IMR-90 (cell line): ENCODE data around the gene GCC2. TPM values are rescaled to one million over a fixed set of nuclear protein-coding genes. Genes with fewer than 3 reads are reported as not detected.

Experiments used
- ATAC-seq: fragments of 200-7000 bp; cut with Tn5 transposase; 2 replicates; pipeline ENCODE4 v1.9.1; 2020; ENCODE audit warnings: low read depth, mild to moderate bottlenecking, moderate library complexity
- BruUV-seq: library from RNA; stranded (reverse); fragments of 400-500 nt; replicated peaks from 2 replicates; lab custom pipeline; 2021; lab: Mats Ljungman, UMichigan
- CTCF ChIA-PET: fragments of 300-600 bp; formaldehyde crosslinking; extraction: SDS; loops from one replicate; lab custom pipeline; 2021; ENCODE audit warnings: antibody characterized with exemption; lab: Yijun Ruan, JAX
- POLR2A ChIA-PET: fragments of 300-600 bp; sonication (Branson Sonifier 250); formaldehyde crosslinking; loops from one replicate; lab custom pipeline; 2022; ENCODE audit warnings: antibody characterized with exemption; ENCODE audit not compliant: unreplicated experiment; lab: Charles Lee
- DNase-seq: peaks from one replicate; pipeline ENCODE4 v3.0.0; 2013
- H2AFZ ChIP-seq: replicated peaks from 2 replicates; pipeline ENCODE3; 2013; ENCODE audit warnings: low read length, mild to moderate bottlenecking; ENCODE audit not compliant: poor library complexity
- H2AK5ac ChIP-seq: 2 replicates; pipeline ENCODE4 v1.6.1; 2013; ENCODE audit warnings: low read depth, low read length, inconsistent platforms
- H2AK9ac ChIP-seq: replicated peaks from 2 replicates; pipeline ENCODE3; 2013; ENCODE audit warnings: mild to moderate bottlenecking, low read depth, low read length, moderate library complexity; ENCODE audit not compliant: poor library complexity
- H2BK120ac ChIP-seq: 2 replicates; pipeline ENCODE4 v1.6.1; 2013; ENCODE audit warnings: low read depth, low read length, inconsistent platforms
- H2BK15ac ChIP-seq: 3 replicates; pipeline ENCODE4 v1.6.1; 2013; ENCODE audit warnings: low read depth, low read length, inconsistent platforms
- H2BK20ac ChIP-seq: 2 replicates; pipeline ENCODE4 v1.6.1; 2013; ENCODE audit warnings: low read depth, mild to moderate bottlenecking, inconsistent platforms, low read length, moderate library complexity
- H2BK5ac ChIP-seq: 2 replicates; pipeline ENCODE4 v1.6.1; 2013; ENCODE audit warnings: mild to moderate bottlenecking, low read depth, low read length, inconsistent platforms; ENCODE audit not compliant: poor library complexity, severe bottlenecking
- H3K14ac ChIP-seq: replicated peaks from 2 replicates; pipeline ENCODE4 v1.6.1; 2013; ENCODE audit warnings: low read depth, low read length, inconsistent platforms
- H3K18ac ChIP-seq: 2 replicates; pipeline ENCODE4 v1.6.1; 2013; ENCODE audit warnings: low read depth, low read length, control low read depth
- H3K23ac ChIP-seq: 2 replicates; pipeline ENCODE4 v1.6.1; 2013; ENCODE audit warnings: low read depth, low read length, inconsistent platforms
- H3K27ac ChIP-seq: 2 replicates; pipeline ENCODE4 v1.5.1; 2013; ENCODE audit warnings: mild to moderate bottlenecking, control low read depth, low read length; ENCODE audit not compliant: insufficient read depth
- H3K27me3 ChIP-seq: 2 replicates; pipeline ENCODE4 v1.6.1; 2013; ENCODE audit warnings: low read length; ENCODE audit not compliant: control insufficient read depth, insufficient read depth
- H3K36me3 ChIP-seq: 2 replicates; pipeline ENCODE4 v1.6.1; 2013; ENCODE audit warnings: low read length, mixed read lengths; ENCODE audit not compliant: control insufficient read depth, insufficient read depth
- H3K4ac ChIP-seq: 2 replicates; pipeline ENCODE4 v1.6.1; 2013; ENCODE audit warnings: low read depth, low read length, inconsistent platforms
- H3K4me1 ChIP-seq: 2 replicates; pipeline ENCODE4 v1.6.1; 2013; ENCODE audit warnings: low read length, mixed read lengths; ENCODE audit not compliant: control insufficient read depth, insufficient read depth
- H3K4me2 ChIP-seq: 2 replicates; pipeline ENCODE4 v1.6.1; 2013; ENCODE audit warnings: low read depth, mild to moderate bottlenecking, control low read depth, low read length, moderate library complexity
- H3K4me3 ChIP-seq: 2 replicates; pipeline ENCODE4 v1.5.1; 2013; ENCODE audit warnings: low read depth, mild to moderate bottlenecking, control low read depth, low read length, moderate library complexity; ENCODE audit not compliant: insufficient read depth
- H3K56ac ChIP-seq: 2 replicates; pipeline ENCODE4 v1.6.1; 2013; ENCODE audit warnings: low read length, inconsistent platforms; ENCODE audit not compliant: insufficient read depth; ENCODE audit errors: extremely low read depth
- H3K79me1 ChIP-seq, 2 experiments: 2 replicates each; pipeline ENCODE4 v1.6.1; 2013; ENCODE audit warnings: low read length in 2 of 2, inconsistent platforms in 1 of 2, low read depth in 1 of 2
- H3K9ac ChIP-seq: 2 replicates; pipeline ENCODE4 v1.6.1; 2013; ENCODE audit warnings: low read depth, low read length, control low read depth
- H3K9me1 ChIP-seq: 2 replicates; pipeline ENCODE4 v1.6.1; 2013; ENCODE audit warnings: low read length, inconsistent platforms; ENCODE audit not compliant: insufficient read depth
- H3K9me3 ChIP-seq: 2 replicates; pipeline ENCODE4 v1.6.1; 2013; ENCODE audit warnings: low read length; ENCODE audit not compliant: control insufficient read depth, insufficient read depth
- H4K20me1 ChIP-seq: 2 replicates; pipeline ENCODE4 v1.6.1; 2013; ENCODE audit warnings: low read length, inconsistent platforms; ENCODE audit not compliant: insufficient read depth
- H4K5ac ChIP-seq: 2 replicates; pipeline ENCODE4 v1.6.1; 2013; ENCODE audit warnings: mild to moderate bottlenecking, low read depth, low read length, control low read depth
- H4K8ac ChIP-seq, 2 experiments: 2 replicates each; pipeline ENCODE4 v1.6.1; 2013; ENCODE audit warnings: low read depth in 2 of 2, low read length in 2 of 2, control low read depth in 1 of 2, inconsistent platforms in 1 of 2
- H4K91ac ChIP-seq: 2 replicates; pipeline ENCODE4 v1.6.1; 2013; ENCODE audit warnings: low read depth, low read length, inconsistent platforms; ENCODE audit not compliant: insufficient read depth
- BHLHE40 ChIP-seq: fragments of 150-350 bp; IDR thresholded peaks from 2 replicates; pipeline ENCODE4 v1.6.1; 2016; ENCODE audit warnings: mild to moderate bottlenecking, low read depth, low read length
- CEBPB ChIP-seq: IDR thresholded peaks from 2 replicates; pipeline ENCODE4 v1.6.1; 2012; ENCODE audit warnings: low read depth, low read length, improper control_type of control experiment
- CHD1 ChIP-seq: IDR thresholded peaks from 2 replicates; pipeline ENCODE4 v1.6.1; 2012; ENCODE audit warnings: low read depth, low read length, improper control_type of control experiment
- FOS ChIP-seq: fragments of 150-350 bp; IDR thresholded peaks from 2 replicates; pipeline ENCODE4 v1.6.1; 2016; ENCODE audit warnings: low read depth, low read length
- MAFK ChIP-seq: IDR thresholded peaks from 2 replicates; pipeline ENCODE4 v1.6.1; 2012; ENCODE audit warnings: low read depth, low read length, improper control_type of control experiment
- MAZ ChIP-seq: IDR thresholded peaks from 2 replicates; pipeline ENCODE4 v1.6.1; 2012; ENCODE audit warnings: low read depth, mild to moderate bottlenecking, low read length, improper control_type of control experiment, moderate library complexity, borderline replicate concordance
- MXI1 ChIP-seq: IDR thresholded peaks from 2 replicates; pipeline ENCODE4 v1.6.1; 2012; ENCODE audit warnings: low read depth, mild to moderate bottlenecking, low read length, moderate library complexity, borderline replicate concordance
- NFE2L2 ChIP-seq: fragments of 150-350 bp; IDR thresholded peaks from 2 replicates; pipeline ENCODE4 v1.6.1; 2016; ENCODE audit warnings: low read depth, mild to moderate bottlenecking, low read length
- POLR2A ChIP-seq: IDR thresholded peaks from 2 replicates; pipeline ENCODE4 v1.6.1; 2012; ENCODE audit warnings: mild to moderate bottlenecking, low read depth, low read length
- RAD21 ChIP-seq: IDR thresholded peaks from 2 replicates; pipeline ENCODE4 v1.6.1; 2012; ENCODE audit warnings: low read length, improper control_type of control experiment
- RCOR1 ChIP-seq: IDR thresholded peaks from 2 replicates; pipeline ENCODE4 v1.6.1; 2012; ENCODE audit warnings: mild to moderate bottlenecking, low read length, improper control_type of control experiment; ENCODE audit not compliant: insufficient replicate concordance
- RFX5 ChIP-seq: IDR thresholded peaks from 2 replicates; pipeline ENCODE4 v1.8.0; 2012; ENCODE audit warnings: low read depth, mild to moderate bottlenecking, low read length, moderate library complexity
- SMC3 ChIP-seq: fragments of 150-350 bp; IDR thresholded peaks from 2 replicates; pipeline ENCODE4 v1.6.1; 2016; ENCODE audit warnings: low read depth, mild to moderate bottlenecking, antibody characterized with exemption, low read length, moderate library complexity
- WGBS, 2 experiments: methylation state at CpG; one replicate each; pipeline versions ENCODE4 v1.1.5 to v1.1.7; 2013; ENCODE audit warnings: missing lambda C conversion rate in 2 of 2; ENCODE audit not compliant: insufficient read length in 1 of 2; ENCODE audit errors: extremely low coverage in 2 of 2; 5-methylcytosine and 5-hydroxymethylcytosine counted together
- dilution Hi-C: fragments of 300-500 bp; cut with HindIII; formaldehyde crosslinking; loops from one replicate; pipeline ENCODE4 v1.14.3; 2018; ENCODE audit warnings: low sequenced_read_pairs; ENCODE audit not compliant: unreplicated experiment
- in situ Hi-C: fragments of 300-500 bp; cut with MboI; formaldehyde crosslinking; loops from 3 replicates; pipeline ENCODE4 v1.14.3; 2019; ENCODE audit warnings: low sequenced_read_pairs, inconsistent platforms, mixed read lengths
- intact Hi-C: fragments of 100-400 bp; cut with micrococcal nuclease; formaldehyde crosslinking; loops from 2 replicates; pipeline ENCODE4 v1.10.0; 2022
- polyA plus RNA-seq, 3 experiments: library from polyadenylated mRNA; depleted of rRNA; stranded (reverse); fragments of >200 nt; gene quantifications; 2 replicates each; pipeline ENCODE4 v1.2.3, GENCODE V29; 2012; ENCODE audit warnings: low replicate concordance in 1 of 3
- total RNA-seq: library from RNA; depleted of rRNA; stranded (reverse); fragments of >200 nt; gene quantifications from 2 replicates; pipeline ENCODE4 v1.2.3, GENCODE V29; 2012
- TF ChIP-seq, protein P1 (sequence below): fragments of 150-350 bp; IDR thresholded peaks from 2 replicates; pipeline ENCODE4 v1.6.1; 2017; ENCODE audit warnings: mild to moderate bottlenecking, antibody characterized with exemption, low read length, low read depth
- TF ChIP-seq, protein P2 (sequence below): fragments of 150-350 bp; IDR thresholded peaks from 2 replicates; pipeline ENCODE4 v1.6.1; 2016; ENCODE audit warnings: low read depth, mild to moderate bottlenecking, low read length, moderate library complexity, borderline replicate concordance
- TF ChIP-seq, protein P3 (sequence below): conservative IDR thresholded peaks from 2 replicates; pipeline ENCODE4 v1.5.1; 2012; ENCODE audit warnings: mild to moderate bottlenecking, low read depth, low read length, improper control_type of control experiment

Gene GCC2
- total and polyA plus RNA-seq, 2 of the 4 experiments (the other 2 are of a cell fraction), result 6.4 to 8.6 TPM

DNA sequence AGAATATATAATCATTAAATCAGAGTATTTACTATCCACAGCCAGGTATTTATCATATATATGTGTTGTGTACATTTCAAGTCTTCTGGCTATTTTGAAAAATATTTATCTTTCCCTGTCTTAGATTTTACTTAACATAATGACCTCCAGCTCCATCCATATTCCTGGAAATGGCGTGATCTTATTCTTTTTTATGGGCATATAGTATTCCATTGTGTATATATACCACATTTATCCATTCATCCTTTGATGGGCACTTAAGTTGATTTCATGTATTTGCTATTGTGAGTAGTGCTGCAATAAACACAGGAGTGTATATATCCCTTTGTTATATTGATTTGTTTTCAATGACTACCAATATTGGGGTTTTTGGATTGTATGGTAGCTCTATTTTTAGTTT lies 6.6 kb downstream of the GCC2 start:
- WGBS, 2 experiments, result no CpG with 5 or more reads among the region's 1 CpG
- no peak overlapping the region for H2AK5ac ChIP-seq
- H3K56ac ChIP-seq, result no peak overlapping the region
- H3K27me3 ChIP-seq, result no peaks in the 10 kb centered on the region
- no peak overlapping the region for H2BK5ac ChIP-seq
- no peak overlapping the region for H3K18ac ChIP-seq
- dilution Hi-C loops, result no loop called here
- BruUV-seq, result no TSS peak
- no peak for ATAC-seq
- H3K4me3 ChIP-seq, result no peak overlapping the region
- no peaks in the 10 kb centered on the region for H3K9me1 ChIP-seq
- no peak overlapping the region for H2BK20ac ChIP-seq
- peaks cover 1 to 12% of the 10 kb centered on the region in 2 experiments for H3K79me1 ChIP-seq
- H4K91ac ChIP-seq, result no peak overlapping the region
- CTCF ChIA-PET, result no interaction called here
- no peak overlapping the region for H4K8ac ChIP-seq
- in situ Hi-C loops, result no loop called here
- no peaks in the 10 kb centered on the region for H3K9me3 ChIP-seq
- H2BK120ac ChIP-seq, result no peak overlapping the region
- no peak for TF ChIP-seq FOS
- TF ChIP-seq CEBPB, result no peak
- TF ChIP-seq NFE2L2, result no peak
- TF ChIP-seq SMC3, result no peak
- TF ChIP-seq POLR2A, result no peak
- no peak for TF ChIP-seq RAD21
- no peak for TF ChIP-seq MXI1
- TF ChIP-seq, protein P1, sequence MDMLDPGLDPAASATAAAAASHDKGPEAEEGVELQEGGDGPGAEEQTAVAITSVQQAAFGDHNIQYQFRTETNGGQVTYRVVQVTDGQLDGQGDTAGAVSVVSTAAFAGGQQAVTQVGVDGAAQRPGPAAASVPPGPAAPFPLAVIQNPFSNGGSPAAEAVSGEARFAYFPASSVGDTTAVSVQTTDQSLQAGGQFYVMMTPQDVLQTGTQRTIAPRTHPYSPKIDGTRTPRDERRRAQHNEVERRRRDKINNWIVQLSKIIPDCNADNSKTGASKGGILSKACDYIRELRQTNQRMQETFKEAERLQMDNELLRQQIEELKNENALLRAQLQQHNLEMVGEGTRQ, result no peak
- no peak for TF ChIP-seq CHD1
- no peak for TF ChIP-seq MAZ
- TF ChIP-seq RCOR1, result no peak
- TF ChIP-seq BHLHE40, result no peak
- TF ChIP-seq MAFK, result no peak
- TF ChIP-seq, protein P2, sequence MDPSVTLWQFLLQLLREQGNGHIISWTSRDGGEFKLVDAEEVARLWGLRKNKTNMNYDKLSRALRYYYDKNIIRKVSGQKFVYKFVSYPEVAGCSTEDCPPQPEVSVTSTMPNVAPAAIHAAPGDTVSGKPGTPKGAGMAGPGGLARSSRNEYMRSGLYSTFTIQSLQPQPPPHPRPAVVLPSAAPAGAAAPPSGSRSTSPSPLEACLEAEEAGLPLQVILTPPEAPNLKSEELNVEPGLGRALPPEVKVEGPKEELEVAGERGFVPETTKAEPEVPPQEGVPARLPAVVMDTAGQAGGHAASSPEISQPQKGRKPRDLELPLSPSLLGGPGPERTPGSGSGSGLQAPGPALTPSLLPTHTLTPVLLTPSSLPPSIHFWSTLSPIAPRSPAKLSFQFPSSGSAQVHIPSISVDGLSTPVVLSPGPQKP, result no peak
- TF ChIP-seq, protein P3, sequence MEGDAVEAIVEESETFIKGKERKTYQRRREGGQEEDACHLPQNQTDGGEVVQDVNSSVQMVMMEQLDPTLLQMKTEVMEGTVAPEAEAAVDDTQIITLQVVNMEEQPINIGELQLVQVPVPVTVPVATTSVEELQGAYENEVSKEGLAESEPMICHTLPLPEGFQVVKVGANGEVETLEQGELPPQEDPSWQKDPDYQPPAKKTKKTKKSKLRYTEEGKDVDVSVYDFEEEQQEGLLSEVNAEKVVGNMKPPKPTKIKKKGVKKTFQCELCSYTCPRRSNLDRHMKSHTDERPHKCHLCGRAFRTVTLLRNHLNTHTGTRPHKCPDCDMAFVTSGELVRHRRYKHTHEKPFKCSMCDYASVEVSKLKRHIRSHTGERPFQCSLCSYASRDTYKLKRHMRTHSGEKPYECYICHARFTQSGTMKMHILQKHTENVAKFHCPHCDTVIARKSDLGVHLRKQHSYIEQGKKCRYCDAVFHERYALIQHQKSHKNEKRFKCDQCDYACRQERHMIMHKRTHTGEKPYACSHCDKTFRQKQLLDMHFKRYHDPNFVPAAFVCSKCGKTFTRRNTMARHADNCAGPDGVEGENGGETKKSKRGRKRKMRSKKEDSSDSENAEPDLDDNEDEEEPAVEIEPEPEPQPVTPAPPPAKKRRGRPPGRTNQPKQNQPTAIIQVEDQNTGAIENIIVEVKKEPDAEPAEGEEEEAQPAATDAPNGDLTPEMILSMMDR, result no peak
- TF ChIP-seq RFX5, result no peak
- no peak overlapping the region for H2AFZ ChIP-seq
- intact Hi-C loops, result no loop called here
- no peak overlapping the region for H3K23ac ChIP-seq
- H3K4me1 ChIP-seq, result no peaks in the 10 kb centered on the region
- DNase-seq, result no peak
- H3K14ac ChIP-seq, result no peak overlapping the region
- H3K36me3 ChIP-seq, result peaks cover 17% of the 10 kb centered on the region
- no peak overlapping the region for H3K4ac ChIP-seq
- H2BK15ac ChIP-seq, result no peak overlapping the region
- no peak overlapping the region for H3K4me2 ChIP-seq
- no peak overlapping the region for H4K5ac ChIP-seq
- no peak overlapping the region for H2AK9ac ChIP-seq
- no peak overlapping the region for H3K9ac ChIP-seq
- no peak overlapping the region for H3K27ac ChIP-seq
- no peaks in the 10 kb centered on the region for H4K20me1 ChIP-seq
- POLR2A ChIA-PET, result no interaction called here
